Measurements from ENCODE around the gene WDR82.

The WDR82 gene

GRCh38 chr3:52298149-52299098 lies 20.0 kb upstream of the WDR82 start:
- TF ChIP-seq ZNF274 (IDR thresholded peaks at IDR 0.05; ENCODE audit: low read depth, low read length): no peak
- H3K4me3 ChIP-seq (ENCODE audit: low read length): no peak overlapping the region

- H3K4me3 ChIP-seq (ENCODE audit: low read length): no peak overlapping the region
- TF ChIP-seq ZNF274 (IDR thresholded peaks at IDR 0.05; ENCODE audit: low read depth, low read length): no peak
These were observed 19.0 kb upstream of the WDR82 start for GRCh38 chr3:52297242-52298148.

- no peak for TF ChIP-seq ZNF274 (IDR thresholded peaks at IDR 0.05; ENCODE audit: low read depth, low read length)
- no peak overlapping the region for H3K4me3 ChIP-seq (ENCODE audit: low read length)
These were observed 17.3 kb upstream of the WDR82 start for GRCh38 chr3:52295671-52296208.

- TF ChIP-seq ZNF274 (IDR thresholded peaks at IDR 0.05; ENCODE audit: low read depth, low read length): no peak
- no peak overlapping the region for H3K4me3 ChIP-seq (ENCODE audit: low read length)
These were observed 16.1 kb upstream of the WDR82 start for GRCh38 chr3:52294320-52295150.

GRCh38 chr3:52293491-52294319 lies 15.3 kb upstream of the WDR82 start:
- no peak for TF ChIP-seq ZNF274 (IDR thresholded peaks at IDR 0.05; ENCODE audit: low read depth, low read length)
- no peak overlapping the region for H3K4me3 ChIP-seq (ENCODE audit: low read length)

DNA sequence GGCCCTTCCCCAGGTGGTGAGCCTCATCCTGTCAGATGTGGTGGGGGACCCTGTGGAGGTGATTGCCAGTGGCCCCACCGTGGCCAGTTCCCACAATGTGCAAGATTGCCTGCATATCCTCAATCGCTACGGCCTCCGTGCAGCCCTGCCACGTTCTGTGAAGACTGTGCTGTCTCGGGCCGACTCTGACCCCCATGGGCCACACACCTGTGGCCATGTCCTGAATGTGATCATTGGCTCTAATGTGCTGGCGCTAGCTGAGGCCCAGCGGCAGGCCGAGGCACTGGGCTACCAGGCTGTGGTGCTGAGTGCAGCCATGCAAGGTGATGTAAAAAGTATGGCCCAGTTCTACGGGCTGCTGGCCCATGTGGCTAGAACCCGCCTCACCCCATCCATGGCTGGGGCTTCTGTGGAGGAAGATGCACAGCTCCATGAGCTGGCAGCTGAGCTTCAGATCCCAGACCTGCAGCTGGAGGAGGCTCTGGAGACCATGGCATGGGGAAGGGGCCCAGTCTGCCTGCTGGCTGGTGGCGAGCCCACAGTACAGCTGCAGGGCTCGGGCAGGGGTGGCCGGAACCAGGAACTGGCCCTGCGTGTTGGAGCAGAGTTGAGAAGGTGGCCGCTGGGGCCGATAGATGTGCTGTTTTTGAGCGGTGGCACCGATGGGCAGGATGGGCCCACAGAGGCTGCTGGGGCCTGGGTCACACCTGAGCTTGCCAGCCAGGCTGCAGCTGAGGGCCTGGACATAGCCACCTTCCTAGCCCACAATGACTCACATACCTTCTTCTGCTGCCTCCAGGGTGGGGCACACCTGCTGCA lies 14.0 kb upstream of the WDR82 start:
- no peak overlapping the region for H3K4me3 ChIP-seq (ENCODE audit: low read length)
- no peak for TF ChIP-seq ZNF274 (IDR thresholded peaks at IDR 0.05; ENCODE audit: low read depth, low read length)

GRCh38 chr3:52291508-52292181 lies 13.2 kb upstream of the WDR82 start:
- H3K4me3 ChIP-seq (ENCODE audit: low read length): no peak overlapping the region
- TF ChIP-seq ZNF274 (IDR thresholded peaks at IDR 0.05; ENCODE audit: low read depth, low read length): no peak

DNA sequence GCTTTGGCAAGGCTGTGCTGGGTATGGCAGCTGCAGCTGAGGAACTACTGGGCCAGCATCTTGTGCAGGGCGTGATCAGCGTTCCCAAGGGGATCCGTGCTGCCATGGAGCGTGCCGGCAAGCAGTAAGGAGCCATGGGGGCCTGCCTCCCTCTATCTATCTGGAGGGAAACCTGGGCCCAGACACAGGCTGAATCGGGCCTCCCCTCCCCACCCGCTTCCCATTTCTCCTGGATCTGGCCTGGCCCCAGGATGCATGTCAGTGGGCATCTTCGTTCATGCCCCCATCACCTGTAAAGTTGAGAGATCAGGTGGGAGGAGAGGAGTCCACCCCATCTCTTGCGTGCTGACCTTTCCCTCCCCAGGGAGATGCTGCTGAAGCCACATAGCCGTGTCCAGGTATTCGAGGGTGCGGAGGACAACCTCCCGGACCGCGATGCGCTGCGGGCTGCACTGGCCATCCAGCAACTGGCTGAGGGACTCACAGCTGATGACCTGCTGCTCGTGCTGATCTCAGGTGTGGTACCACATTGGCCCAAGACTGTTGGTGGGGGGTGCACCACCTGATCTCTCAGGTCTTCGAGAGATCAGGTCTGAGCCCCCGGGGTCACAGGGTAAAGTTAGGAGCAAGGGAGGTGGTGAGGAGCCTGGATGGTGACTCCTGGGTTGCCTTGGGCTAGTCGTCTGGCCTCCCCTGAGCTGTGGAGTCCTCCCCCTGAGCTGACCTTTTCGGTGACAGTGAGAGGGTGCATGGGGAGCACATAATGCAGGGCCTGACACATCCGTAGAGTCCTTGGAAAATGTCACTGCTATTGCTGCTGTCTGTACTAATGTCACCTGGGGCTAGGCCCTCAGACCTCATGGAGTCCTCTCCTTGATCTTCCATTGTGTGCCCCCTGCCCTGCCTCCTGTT lies 12.4 kb upstream of the WDR82 start:
- no peak overlapping the region for H3K4me3 ChIP-seq (ENCODE audit: low read length)
- TF ChIP-seq ZNF274 (IDR thresholded peaks at IDR 0.05; ENCODE audit: low read depth, low read length): no peak

DNA sequence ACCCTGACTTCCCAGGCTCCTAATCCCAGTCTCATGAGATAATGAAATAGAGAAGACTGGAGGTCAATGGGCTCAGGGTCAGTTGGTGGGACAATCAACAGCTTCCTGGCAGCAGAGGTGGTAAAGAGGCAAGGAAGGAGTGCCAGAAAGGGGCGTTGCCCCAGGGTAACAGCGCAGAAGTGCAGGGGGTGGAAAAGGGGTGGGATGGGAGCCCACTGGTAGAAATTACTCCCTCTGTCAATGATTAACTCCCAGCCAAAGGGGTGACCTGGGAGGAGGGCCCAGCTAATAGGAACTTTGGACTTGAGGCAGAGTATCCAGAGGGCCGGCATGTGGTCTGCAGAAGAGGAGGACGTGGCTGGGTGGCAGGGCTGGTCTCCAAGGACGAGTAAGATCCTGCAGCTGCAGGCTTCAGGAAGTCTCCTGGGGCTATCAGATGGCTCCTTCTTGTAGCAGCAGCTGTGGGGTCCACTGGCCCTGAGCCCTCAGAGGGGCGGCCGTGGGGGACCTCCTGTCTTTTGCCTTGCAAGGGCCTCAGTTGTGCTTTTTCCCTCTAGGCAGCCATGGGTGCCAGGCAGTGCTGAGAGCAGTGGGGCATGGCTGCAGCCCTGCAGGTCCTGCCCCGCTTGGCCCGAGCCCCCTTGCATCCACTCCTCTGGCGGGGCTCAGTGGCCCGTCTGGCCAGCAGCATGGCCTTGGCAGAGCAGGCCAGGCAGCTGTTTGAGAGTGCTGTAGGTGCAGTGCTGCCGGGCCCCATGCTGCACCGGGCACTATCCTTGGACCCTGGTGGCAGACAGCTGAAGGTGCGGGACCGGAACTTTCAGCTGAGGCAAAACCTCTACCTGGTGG lies 11.5 kb upstream of the WDR82 start:
- no peak for TF ChIP-seq ZNF274 (IDR thresholded peaks at IDR 0.05; ENCODE audit: low read depth, low read length)
- H3K4me3 ChIP-seq (ENCODE audit: low read length): no peak overlapping the region

- no peak overlapping the region for H3K4me3 ChIP-seq (ENCODE audit: low read length)
These were observed 10.9 kb upstream of the WDR82 start for GRCh38 chr3:52289338-52289746.

More at GRCh38 chr3:52289338-52289746, 10.9 kb upstream of the WDR82 start:
- no peak for TF ChIP-seq ZNF274 (IDR thresholded peaks at IDR 0.05; ENCODE audit: low read depth, low read length)

Data from GM08714 (cell line).